NCI-H446 (cell line): Measurements from ENCODE around the gene GRIK4.

ENCODE experiments used
- DNase-seq, 2 experiments: peaks; one replicate each; lab custom pipeline; 2025; lab: John Stamatoyannopoulos, UW

Gene GRIK4

DNA sequence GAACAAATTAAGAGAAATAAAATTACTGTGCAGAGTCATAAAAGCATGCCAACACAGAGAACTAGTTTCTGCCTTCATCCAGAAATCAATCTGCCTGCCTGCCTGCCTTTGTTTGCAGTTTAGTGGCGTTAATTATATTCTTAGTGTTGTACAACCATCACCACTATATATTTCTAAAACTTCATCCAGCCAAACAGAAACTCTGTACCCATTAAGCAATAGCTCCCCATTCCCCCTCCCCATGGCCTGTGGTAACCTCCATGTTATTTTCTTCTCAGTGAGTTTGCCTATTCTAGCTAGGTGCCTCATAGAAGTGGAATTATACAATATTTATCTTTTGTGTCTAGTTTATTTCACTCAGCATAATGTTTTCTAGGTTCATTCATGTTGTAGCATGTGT lies 329.1 kb downstream of the GRIK4 start:
- DNase-seq, result no peak

DNA sequence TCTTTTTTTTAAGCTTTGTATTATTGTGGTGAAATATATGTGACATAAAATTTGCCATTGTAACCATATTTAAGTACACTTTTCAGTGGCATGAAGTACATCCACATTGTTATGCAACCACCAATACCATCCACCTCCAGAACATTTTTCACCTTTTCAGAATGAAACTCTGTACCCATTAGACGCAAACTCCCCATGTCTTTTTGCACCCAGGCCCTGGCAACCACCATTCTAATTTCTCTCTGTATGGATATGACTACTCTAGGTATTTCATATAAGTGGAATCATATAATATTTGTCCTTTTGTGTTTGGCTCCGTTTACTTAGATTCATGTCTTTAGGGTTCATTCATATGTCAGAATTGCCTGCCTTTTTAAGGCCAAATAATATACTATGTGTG lies 329.5 kb downstream of the GRIK4 start:
- no peak for DNase-seq

DNA sequence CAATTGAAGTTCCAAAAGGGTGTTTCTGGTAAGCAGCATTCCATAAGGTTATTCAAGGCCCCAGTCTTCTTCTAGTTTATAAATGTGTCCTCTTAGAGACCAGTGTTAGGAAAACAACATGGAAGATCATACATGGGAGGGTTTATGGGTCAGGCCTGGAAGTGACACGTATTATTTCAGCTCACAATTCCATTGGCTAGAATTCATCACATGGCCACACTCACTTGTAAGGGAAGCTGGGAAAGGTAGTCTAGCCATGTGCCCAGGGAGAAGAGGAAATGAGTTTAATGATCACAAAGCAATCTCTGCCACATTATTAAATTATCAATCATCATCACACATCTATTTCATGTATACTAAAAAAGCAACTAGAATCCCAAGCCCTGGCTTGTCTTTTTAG lies 330.6 kb downstream of the GRIK4 start:
- DNase-seq, result no peak

DNA sequence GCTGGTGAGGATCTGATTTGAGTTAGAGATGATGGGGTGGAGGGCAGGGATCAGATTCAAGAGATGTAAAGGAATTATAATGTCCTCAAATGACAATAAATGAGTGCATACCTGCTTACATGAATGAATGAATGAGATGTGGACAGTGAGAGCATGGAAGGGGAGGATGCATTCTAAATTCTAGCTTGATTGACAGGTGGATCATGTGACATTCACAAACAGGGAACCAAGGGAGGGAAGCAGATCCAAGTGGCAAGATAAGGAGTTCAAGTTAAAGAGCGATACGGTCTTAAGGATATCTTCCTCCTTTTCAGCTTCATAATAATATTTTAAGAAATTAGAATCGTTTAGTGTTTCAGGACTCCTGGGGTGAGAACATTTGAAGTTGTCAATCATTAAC lies 341.9 kb downstream of the GRIK4 start:
- no peak for DNase-seq

DNA sequence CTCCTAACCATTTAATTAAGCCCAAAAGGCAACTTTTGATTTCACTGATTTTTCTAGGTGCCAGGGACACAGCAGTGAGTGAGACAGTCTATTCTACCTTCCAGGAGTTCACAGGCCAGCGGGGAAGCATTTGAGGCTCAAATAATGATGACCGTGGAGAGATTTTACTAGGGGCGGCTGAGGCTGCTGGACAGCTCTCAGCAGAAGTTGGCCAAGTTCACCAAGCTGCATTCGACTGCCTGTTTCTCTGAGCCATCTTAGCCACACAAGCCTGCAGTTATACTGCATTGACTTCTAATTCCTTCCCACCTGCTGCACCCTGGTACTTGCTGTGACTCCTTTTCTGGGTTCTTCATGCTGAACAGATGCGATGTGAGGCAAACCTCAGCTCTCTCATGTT lies 343.4 kb downstream of the GRIK4 start:
- no peak for DNase-seq

DNA sequence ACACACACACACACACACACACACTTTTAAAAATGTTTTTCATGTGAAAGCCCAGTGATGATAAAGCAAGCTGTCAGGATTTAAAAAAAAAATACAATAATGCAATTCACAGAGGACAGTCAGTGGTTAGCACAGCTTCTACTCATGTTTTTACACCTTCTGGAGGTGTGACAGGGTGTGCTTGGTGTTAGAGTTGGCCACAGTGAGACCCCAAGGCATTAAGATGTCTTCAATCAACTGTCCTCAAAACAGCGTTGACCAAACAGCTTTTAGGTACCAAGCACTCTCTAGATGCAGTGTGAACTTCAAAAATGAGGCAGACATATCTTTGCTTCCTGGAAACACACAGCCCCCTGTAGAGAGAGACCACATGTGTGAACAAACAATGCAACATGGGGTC lies 346.0 kb downstream of the GRIK4 start:
- DNase-seq, result no peak

DNA sequence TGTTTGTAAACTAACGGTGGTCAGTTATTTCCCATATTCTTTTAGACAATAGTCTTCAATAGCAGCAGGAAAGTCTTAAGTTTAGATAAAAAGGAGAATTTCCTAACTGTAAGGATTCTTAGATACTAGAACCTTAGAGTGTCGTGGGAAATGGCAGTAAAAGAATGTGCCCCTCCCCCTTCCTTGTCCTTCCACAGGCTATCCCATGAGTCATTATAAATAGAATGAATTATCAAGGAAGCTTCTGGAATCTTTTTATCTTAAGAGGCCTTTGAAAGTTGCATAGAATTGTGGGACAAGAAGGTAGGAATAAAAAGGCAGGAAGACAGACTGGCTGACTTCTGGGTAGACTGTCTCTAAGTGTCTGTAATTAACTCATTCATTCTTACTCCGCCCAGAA lies 347.2 kb downstream of the GRIK4 start:
- no peak for DNase-seq

DNA sequence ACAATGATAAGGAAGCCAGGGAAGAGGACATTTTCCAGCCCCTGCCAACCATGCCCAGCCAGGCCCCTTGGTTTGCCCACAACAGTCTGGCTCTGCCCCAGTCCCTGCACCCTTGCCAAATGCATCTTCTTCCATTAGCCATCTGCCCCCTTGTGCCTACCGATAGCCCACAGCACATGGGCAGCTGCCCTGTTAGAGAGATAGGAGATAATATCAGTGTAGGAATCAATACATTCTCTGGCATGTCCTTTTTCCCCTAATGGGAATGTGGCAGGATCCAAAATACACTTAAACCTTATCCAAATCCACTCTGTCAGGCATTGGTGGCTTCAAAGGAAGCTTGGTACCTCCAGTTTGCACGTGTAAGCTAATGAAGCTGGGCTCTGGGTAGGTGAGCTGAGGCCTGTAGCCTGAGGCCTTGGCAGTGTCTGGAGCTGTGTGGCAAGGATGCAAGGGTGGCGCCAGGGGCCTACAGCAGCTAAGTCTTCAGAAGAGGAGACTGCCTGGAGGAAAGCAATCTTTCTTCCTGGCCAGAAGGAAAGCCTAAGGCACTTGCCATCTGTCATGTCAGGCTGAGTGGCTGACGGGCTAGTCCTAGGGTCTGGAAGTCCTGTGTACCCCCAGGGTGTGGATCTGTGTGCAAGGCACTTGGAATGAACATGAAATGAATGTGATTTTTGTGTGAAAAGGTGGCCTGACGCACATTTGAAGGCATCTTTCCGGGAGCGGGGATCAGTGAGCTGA lies 348.2 kb downstream of the GRIK4 start:
- peak; percentile 31 to 46 for DNase-seq

DNA sequence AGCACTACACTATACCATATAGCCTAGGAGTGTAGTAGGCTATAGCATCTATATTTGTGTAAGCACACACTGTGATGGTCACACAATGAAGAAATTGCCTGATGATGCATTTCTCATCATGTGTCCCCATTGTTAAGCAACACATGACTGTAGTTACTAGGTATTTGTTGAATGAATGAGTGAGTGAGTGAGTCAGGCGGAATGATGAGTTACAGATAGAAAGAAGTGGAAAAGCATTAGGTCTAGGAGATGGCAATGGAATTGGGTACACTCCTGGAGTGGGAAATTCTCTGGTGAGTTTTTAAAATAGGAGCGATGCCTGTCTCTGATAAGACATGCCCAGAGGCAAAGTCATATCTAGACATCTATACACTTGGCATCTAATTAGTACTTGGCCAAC lies 351.8 kb downstream of the GRIK4 start:
- no peak for DNase-seq

DNA sequence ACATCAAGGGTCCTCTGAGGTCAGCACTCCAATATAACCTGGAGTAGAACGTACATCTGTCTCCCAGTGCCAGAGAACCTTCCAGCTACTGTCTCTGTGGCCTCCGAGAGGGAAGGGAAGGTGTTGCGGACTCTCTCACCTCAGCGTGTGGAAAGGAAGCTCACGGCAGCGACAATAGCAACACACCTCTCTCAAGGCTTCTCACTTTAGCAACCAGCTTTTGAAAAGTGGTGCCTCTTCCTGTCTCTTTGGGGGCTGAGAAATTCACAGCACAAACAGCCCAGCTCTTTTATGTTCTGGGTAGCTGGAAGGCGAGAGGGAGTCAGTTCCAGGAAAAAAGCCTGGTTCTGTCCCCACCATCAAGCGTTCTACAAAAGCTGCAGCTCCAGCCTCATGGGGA lies 355.5 kb downstream of the GRIK4 start:
- no peak for DNase-seq

DNA sequence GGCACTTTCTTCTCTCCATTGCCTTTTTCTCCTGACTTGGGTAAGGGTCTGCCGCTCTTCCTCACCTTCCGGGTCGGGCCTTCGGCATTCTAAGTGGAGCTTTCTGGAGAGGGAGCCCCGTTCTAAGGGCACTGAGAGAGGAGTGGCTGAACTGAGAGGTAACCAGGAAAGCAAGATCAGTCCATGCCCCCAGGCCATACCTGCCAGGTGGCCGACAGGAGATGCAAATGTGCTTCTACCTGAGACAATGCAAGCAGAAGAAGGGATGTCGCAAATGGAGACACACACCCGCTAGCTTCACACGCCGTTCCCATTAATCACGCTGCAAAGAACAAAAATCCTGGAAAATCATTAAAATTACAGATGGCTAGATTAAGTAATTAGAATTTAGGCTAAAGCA lies 356.0 kb downstream of the GRIK4 start:
- no peak for DNase-seq

DNA sequence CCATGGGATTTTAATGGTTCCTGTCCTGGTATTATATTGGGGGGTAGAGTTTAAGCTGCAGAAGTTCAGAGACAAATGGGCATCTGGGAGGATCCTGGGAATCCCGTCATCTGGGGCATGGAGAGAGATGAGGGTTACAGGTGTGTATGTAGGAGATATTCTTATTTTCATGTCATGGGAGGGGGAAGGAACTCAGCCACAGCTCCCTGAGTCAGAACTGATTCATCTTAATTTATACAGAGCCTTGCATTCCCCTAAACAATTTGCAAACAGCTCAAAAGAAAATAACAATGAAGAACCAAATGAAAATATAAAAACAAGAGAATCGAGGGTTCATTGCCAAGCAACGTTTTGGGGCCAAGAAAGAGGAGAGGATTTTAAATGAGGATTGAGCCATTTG lies 356.4 kb downstream of the GRIK4 start:
- DNase-seq, result no peak

DNA sequence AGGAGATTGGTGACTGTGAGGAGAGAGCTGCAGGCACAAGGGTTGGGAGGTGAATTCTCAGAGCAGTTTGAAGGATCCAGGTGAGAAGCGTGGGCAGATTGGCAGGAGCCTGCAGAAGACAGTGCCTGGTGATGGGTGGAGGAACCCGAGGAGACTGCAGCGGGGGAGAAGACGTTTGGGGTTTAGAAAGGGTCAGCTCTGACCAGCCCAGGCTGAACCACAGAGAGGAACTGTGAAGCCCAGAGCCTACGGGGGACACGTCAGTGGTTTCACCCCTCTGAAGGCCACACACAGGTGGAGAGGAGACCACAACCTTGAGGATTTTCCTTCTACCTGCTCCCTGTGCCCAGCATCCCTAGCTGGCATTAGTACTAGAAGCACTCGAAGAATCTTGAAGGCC lies 357.5 kb downstream of the GRIK4 start:
- DNase-seq, result no peak

DNA sequence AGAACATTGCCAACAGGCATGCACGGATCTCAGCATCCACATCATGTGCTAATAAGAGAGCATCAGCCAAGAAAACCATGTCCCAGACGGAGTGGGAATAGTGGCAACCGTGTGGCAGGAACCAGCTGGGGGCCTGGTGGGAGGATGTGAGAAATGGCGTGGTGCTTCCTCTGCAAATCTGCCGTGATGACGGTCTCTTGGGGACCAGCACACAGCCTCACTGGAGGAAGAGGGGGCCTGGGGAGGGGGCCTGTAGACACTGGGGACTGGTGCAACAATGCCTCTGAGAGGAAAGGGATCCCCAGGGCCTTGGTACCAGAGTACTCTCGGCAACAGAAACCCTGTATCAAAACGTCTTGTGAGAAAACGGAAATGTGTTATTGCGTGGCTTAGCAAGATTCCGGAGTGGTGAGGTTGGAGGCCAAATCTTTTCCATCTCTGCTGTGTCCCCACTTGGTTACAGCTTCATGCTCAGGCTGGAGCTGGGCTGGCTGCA lies 358.0 kb downstream of the GRIK4 start:
- DNase-seq, result no peak

DNA sequence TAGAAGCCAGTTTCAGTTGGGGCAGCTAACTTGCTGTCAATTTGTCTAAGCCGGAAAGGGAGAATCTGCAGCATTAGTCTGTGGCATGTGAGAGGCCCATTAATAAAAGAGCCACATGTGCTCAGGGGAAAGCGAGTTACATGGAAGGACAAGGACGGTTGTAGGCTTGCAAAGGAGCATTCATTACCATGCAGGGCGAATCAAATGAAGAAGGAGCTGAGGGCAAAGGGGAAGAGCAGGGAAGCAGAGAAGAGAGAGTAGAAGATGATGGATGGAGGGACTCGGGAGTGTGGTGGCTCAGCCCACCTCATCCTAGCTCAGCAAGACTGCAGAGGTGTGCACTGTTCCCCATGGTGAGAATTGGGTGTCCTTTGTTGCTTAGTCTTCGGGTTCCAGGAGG lies 359.6 kb downstream of the GRIK4 start:
- no peak for DNase-seq

DNA sequence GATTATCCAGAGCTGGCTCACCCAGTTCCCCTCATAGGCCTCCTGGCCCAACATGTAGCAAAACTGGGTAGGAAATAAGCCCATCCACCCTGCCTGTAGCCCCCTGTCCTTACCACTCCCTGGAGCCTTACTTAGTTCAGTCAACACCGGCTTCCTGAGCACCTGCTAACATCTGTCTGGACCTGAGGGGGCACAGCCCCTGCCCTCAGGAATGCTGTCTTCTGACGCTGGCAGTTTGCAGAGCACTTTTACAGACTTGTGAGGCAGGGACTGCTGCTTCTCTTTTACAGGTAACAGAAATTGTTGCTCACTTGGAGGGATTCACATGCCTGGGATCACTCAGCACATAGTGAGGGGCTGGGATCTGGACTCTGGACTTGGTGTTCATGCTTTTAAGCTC lies 360.4 kb downstream of the GRIK4 start:
- no peak for DNase-seq

DNA sequence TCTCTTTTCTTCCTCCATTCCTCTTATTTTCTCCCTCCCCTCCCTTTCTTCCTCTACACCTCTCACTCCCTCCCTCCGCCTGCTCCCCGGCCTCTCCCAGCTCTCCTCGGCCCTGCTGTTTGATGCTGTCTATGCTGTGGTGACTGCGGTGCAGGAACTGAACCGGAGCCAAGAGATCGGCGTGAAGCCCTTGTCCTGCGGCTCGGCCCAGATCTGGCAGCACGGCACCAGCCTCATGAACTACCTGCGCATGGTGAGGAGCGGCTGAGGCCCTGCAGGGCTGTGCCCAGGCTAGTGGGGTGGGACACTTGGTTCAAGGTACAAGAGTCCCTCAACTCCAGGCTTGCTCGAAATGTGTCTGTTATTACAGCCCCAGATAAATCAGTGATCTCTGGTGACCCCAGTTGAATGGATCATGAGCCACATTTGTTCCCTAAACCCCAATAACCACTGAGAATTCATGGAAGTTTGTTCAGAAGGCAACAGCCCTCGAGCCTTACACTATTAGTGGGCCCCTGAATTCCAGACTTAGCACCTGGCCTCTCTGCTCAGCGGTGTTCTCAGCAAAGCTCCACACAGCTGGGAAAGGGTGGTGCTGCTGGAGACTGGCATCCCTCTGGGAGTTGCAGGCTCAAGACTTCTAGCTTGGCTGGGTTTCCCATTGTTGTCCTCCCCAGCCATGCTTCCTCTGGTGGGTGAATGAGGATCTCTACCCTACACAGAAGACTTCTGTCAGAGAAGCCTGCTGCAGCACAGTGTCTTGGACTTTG lies 362.6 kb downstream of the GRIK4 start:
- DNase-seq, result no peak

DNA sequence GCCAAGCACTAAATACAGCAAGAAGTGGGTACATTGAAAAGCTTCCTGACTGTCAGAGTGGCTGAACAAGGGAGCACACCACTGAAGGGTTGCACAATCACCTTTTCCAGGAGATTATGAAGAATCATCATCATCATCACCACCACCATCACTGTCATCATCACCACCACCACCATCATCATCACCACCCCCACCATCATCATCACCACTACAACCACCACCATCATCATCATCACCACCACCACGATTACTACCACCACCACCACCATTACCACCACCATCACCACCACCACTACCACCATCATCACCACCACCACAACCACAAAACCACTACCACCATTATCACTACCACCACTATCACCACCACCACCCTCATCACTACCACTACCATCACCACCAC lies 364.4 kb downstream of the GRIK4 start:
- no peak for DNase-seq

DNA sequence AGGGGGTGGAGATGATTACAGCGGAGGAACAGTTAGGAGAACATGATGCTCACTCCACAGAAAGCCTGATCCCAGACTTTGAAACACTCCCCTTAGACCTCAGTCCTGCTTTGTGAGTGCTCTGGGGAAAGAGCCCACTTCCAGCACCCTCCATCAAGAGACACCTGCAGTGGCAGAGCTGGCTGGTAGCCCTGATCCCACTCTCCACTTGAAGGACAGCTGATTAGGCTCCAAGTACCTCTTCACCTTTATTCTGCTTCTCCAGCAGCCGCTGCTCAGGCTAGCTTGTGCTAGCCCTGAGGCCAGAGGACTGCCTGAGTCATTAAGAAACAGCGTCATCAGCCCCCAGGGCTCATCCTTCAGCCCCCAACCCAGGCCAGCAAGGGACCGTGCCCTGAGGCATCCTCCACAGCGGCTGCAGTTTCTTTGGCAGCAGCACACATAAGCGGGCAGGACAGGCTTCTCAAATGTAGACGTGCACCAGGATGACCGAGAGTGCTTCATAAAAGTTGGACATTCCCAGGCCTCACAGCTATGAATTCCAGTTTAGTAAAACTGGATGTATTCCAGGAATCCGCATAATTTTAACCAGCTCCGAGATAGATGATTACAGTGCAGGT lies 366.3 kb downstream of the GRIK4 start:
- DNase-seq, result no peak

DNA sequence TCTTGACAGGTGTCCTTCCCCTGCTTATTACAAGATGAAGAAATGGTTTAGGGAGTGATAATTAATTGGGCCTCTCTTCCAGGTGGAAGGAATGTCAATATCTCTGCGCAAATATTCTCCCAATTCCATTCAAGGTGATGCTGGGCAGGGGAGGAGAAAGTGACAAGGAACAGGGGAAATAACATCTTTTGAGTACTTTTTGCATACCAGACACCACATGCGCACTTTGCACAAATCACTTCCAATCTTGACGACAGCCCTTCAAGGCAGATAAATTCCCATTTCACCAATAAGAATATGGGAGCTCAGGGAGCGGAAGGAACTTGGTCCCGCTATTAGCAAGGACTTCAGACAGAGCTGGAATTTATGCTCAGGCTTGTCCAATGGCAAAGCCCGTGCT lies 367.2 kb downstream of the GRIK4 start:
- no peak for DNase-seq

DNA sequence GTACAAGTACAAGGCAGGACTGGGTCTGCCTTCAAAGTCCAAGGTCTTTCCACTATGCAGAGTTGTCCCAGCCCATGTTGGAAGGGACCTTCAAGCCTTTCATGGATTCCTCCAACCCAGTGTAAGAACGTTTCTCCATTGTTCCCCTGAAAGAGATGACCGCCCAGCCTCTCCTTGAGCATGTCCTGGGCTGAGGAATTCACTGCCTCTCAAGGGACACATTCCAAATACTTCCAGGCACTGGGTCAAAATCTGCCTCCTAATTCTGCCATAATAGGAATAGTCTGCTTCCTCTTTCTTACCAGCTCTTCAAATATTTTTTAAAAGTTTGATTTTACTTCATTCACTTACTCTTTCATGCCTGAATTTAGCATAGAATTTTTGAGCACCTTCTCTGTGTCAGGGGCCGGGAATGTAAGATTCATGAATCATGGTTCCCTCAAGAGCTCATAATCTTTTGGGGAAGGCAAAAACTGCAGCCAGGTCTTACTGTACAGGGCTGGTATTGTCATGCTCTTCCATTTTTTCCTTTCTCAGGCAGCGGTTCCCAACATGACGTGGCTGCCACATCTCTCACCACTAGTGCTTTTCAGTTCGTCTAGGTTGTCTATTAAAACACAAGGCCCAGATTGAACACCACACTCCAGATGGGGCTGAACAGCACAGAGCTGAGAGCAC lies 369.1 kb downstream of the GRIK4 start:
- no peak for DNase-seq

DNA sequence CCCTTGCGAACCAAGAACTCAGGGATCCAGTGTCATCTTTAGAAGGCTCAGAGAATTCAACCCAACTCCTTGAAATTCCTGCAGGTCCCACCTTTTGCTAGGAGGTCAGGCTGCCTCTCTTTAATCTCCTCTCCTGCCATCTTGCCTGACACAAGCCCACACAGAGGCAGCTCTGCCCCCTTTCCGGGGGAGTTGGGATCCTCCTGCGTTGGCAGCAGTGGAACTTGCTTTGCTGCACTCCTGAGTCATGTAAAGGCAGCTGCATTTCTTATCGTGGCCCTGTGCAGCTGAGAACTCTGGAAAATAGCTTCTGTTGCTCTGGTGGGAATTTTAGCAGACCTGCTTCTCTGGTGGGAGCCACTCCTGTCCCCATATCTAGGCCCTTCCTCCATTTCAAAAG lies 370.0 kb downstream of the GRIK4 start:
- no peak for DNase-seq

DNA sequence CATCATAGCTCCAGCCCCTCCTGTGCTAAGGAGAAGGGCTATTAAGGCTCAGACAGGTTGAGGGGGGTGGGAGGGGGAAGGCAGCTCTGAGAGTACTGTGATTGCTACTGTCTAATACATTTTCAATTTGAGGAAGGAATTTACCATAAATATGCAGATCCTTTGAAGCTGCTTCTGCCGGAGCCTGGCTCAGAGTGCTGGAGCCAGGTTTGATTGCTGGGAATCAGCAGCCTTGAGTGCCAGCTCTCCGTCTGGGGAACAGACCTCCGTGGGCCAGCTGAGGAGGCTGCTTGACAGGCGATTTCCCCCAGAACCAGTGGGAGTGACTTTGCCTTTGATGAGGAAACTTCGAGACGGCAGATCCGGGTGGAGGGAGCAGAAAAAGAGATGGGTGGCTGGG lies 370.6 kb downstream of the GRIK4 start:
- DNase-seq, result no peak
